Right lobe of liver (tissue), 4 donors: Measurements from ENCODE around the gene ATAD1.

Source experiments
- POLR2A ChIP-seq: fragments of 450-650 bp; IDR thresholded peaks from one replicate; pipeline ENCODE4 v1.6.1; 2017; ENCODE audit warnings: antibody characterized with exemption, mild to moderate bottlenecking
- TF ChIP-seq, protein P1 (sequence below), 4 donors: fragments of 200-600 bp in 3 of 4; fragments of 450-650 bp in 1 of 4; IDR thresholded peaks; one replicate each; pipeline versions ENCODE4 v1.5.1 to v1.8.0; 2016 to 2022; ENCODE audit warnings: antibody characterized with exemption in 4 of 4, mild to moderate bottlenecking in 2 of 4
- donor health status: DM: no; HTN: no; CAD: no.
- donor health status: DM: no; HTN: no; CAD: no.
- donor health status: DM: no; HTN: yes; CAD: no.

DNA sequence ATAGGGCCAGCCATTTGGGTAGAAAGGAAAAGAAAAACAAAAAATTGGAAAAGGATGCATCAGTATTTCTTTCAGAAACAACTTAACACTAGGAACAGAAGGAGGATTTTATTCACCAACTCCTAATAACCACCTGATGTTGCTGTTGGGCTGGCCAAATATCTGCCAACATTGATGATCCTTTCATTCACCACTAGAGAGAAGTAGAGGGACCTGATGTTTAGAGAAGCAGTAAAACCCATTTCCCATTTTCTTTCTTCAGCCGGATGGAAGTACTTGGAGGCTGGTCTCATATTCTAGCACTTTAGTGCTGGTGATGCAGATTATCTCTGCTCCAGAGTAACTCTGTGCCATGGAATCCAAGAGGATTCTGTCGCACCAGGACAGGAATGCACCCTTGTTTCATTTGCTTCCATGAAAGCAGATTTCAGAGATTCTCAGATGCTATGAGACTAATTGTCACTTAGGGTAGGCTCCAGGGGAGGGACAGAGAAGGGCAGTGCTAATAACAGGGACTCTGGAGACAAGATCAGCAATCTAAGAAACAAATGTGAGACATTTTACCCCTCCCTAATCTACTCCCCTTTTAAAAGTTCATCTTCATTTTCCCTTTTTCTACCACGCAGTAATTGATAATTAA is 42.2 kb upstream of the ATAD1 start:
- no peak for TF ChIP-seq POLR2A
- TF ChIP-seq, protein P1, sequence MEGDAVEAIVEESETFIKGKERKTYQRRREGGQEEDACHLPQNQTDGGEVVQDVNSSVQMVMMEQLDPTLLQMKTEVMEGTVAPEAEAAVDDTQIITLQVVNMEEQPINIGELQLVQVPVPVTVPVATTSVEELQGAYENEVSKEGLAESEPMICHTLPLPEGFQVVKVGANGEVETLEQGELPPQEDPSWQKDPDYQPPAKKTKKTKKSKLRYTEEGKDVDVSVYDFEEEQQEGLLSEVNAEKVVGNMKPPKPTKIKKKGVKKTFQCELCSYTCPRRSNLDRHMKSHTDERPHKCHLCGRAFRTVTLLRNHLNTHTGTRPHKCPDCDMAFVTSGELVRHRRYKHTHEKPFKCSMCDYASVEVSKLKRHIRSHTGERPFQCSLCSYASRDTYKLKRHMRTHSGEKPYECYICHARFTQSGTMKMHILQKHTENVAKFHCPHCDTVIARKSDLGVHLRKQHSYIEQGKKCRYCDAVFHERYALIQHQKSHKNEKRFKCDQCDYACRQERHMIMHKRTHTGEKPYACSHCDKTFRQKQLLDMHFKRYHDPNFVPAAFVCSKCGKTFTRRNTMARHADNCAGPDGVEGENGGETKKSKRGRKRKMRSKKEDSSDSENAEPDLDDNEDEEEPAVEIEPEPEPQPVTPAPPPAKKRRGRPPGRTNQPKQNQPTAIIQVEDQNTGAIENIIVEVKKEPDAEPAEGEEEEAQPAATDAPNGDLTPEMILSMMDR (IDR thresholded peaks at IDR 0.05), result peak; percentile 54 to 76 (median 60)
